ENCODE measurements around the gene BORCS5.

BORCS5 gene

DNA sequence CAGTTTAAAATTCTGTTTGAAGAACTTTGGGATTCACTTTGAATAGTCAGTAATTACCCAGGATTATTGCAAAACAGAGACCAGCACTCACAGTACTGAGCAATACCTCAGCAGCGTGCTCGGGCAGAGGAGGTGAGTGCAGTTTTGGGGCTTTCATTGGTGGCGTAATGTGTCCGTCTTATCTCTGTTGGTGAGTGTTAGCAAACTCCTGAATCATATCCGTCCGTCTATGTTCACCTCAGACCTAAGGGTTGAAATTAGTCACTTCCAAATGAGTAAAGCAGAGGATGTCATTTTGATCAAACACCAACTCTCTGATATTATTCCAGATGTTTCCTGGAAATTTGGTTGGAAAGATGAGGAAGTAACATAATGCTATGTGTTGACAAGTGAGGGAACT lies 82.8 kb downstream of the BORCS5 start:
- DNase-seq = peak; percentile 54

GRCh38 chr12:12440784-12441428 lies 84.0 kb downstream of the BORCS5 start:
- no peak for DNase-seq

- DNase-seq = no peak
These were observed 84.5 kb downstream of the BORCS5 start for GRCh38 chr12:12441429-12441807.

DNA sequence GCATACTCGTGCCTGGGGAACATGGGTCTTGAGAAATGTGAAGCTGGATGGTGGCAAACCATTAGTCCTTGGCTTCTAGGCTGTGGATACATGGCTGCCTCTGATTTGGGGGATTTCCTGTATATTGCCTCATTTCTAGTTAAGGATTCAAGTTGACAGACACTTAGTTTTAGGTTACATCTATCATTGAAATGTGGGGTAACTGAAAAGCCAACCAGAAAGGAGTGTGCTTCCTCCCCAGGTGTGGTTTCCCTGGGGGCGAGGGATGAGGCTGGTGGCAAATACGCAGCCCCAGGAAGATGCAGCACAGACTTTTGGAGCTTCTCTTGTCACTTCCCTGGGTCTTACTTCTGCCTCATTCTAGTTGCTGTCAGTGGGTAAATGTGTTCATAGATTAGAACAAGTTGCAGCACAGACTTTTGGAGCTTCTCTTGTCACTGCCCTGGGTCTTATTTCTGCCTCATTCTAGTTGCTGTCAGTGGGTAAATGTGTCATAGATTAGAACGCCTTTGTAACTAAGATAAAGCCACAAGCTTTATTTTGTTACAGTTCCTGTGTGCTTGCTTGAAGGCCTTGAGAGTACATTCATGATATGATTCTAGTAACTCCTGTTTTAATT lies 85.1 kb downstream of the BORCS5 start:
- peak; percentile 48 for DNase-seq

GRCh38 chr12:12442548-12443071 lies 85.7 kb downstream of the BORCS5 start:
- DNase-seq = no peak

- DNase-seq = no peak
These were observed 86.6 kb downstream of the BORCS5 start for GRCh38 chr12:12443431-12443878.

GRCh38 chr12:12445165-12445881 lies 88.4 kb downstream of the BORCS5 start:
- no peak for DNase-seq

- no peak for DNase-seq
These were observed 89.0 kb downstream of the BORCS5 start for GRCh38 chr12:12445882-12446181.

GRCh38 chr12:12446786-12447185 lies 89.9 kb downstream of the BORCS5 start:
- no peak for DNase-seq

DNA sequence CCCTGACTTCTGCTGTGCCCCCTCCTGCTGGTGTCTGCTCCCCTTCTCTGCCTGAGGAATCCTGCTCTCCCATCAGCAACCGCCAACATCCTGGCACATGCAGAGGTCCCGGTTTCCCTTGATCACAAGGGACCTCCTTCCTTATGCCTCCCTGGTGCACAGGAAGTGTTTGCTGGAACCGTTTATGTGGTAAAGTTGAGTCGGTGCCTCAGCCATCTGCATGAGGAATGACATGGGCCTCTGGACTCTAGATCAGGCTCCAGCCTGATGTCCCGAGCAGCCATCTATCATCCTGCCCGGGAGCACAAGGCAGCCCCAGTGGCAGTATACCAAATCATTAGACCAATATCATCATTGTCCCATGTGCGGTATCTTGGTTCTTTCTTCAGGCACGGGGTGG lies 90.4 kb downstream of the BORCS5 start:
- no peak for DNase-seq

GRCh38 chr12:12447837-12448236 lies 91.0 kb downstream of the BORCS5 start:
- no peak for DNase-seq

GRCh38 chr12:12449533-12450025 lies 92.7 kb downstream of the BORCS5 start:
- no peak for DNase-seq

DNA sequence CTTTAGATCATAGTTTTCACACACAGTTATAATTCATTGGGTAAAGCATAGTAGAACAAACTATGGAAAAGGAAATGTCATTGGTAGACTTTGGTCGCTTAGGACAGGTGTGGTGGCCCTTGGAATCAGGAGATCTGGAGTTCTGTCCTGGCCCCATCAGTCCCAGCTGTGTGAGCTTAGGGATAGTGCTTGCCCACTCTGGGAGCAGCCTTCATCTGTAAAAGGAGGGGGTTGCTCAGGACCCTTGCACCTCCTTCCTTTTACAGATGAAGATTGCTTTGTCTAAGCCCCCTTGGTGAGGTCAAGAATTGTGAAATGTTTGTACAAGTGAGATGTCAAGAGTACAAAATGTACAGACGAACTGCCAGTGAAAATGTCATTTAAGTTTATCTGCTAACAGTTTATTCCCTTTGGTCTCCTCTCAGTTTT lies 93.2 kb downstream of the BORCS5 start:
- DNase-seq = no peak

DNA sequence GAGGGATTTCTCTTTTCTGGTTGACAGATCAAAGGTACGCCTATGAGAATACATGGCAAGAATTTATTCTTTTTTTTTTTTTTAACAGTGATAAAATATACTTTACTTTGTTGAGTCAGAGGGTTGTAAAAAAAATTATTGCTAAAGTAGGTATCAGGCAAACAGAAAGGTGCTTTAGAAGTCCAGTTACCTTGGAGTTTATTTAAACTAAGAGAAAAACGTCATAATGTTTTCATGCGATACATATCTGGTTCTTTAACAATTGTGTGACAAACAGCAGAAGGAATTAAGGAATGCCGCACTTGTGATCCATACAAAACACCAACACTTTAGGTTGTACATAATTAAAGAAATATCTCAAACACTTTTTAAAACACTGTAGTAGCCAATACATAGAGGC lies 94.2 kb downstream of the BORCS5 start:
- DNase-seq = no peak

- no peak for DNase-seq
These were observed 95.5 kb downstream of the BORCS5 start for GRCh38 chr12:12452326-12452902.

DNA sequence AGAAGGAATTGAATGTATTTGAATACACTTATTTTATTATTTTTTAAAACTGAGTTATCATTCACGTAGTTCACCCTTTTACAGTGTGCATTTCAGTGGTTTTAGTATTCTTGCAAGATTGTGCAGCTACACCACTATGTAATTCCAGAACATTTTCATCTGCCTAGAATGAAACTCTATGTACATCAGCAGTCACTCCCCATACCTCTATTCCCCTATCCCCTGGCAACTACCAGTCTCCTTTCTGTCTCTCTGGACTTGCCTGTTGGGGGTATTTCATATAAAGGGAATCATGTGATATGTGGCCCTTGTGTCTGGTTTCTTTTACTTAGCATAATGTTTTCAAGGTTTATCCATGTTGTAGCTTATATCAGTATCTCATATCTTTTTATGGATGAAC lies 96.8 kb downstream of the BORCS5 start:
- no peak for DNase-seq

- no peak for DNase-seq
These were observed 97.4 kb downstream of the BORCS5 start for GRCh38 chr12:12454315-12454714.

- no peak for DNase-seq
These were observed 99.8 kb downstream of the BORCS5 start for GRCh38 chr12:12456637-12457036.

- DNase-seq = no peak
These were observed 104.4 kb downstream of the BORCS5 start for GRCh38 chr12:12460935-12461922.

- no peak for DNase-seq
These were observed 105.0 kb downstream of the BORCS5 start for GRCh38 chr12:12461923-12462315.

DNA sequence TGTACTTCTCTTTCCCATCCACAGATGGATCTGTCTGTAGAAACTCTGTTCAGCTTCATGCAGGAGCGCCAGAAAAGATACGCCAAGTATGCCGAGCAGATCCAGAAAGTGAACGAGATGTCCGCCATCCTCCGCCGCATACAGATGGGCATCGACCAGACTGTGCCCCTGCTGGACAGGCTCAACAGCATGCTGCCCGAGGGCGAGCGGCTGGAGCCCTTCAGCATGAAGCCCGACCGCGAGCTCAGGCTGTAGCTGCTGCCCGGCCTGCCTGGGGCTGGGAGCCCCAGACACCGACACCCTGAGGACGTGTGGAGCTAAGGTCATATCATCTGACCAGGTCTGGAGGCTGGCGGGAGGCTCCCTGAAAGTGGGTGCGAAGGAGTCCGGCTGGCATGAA lies 108.6 kb downstream of the BORCS5 start:
- no peak for DNase-seq

DNA sequence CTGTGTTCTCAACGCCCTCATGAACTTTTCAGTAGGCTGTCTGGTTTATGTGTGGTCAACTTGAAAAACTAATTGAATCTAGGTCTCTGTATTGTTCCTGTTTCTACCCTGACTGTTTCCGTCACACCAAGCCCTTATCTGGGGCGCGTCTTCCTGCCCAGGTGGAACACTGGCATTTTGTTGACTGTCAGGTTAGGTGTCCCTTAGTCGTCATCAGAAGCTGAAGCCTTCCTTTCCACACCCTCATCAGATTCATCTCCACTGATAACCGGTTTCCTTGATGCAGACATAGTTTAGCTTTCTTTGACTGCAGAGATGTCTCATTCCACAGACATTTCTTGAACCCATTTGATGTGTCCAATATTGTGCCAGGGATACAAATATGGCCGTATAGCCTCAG lies 109.3 kb downstream of the BORCS5 start:
- no peak for DNase-seq

All from activated CD4-positive, CD25-positive, alpha-beta regulatory T cell treated with anti-CD3 and anti-CD28 coated beads, Interleukin-2, amount 50 U/mL, for 72 hours (primary cell).